OCI-LY1 (cell line): ENCODE results near the gene SCAMP5.

Source experiments
- H2AFZ ChIP-seq: fragments of 200-600 bp; sonication (generic), shearing (Covaris generic); 2 replicates; pipeline ENCODE4 v1.6.0; 2014; ENCODE audit warnings: antibody characterized with exemption, mild to moderate bottlenecking, low read length
- H3F3A ChIP-seq: fragments of 200-600 bp; sonication (generic), shearing (Covaris generic); 2 replicates; pipeline ENCODE4 v1.6.0; 2014; ENCODE audit warnings: mild to moderate bottlenecking, antibody characterized with exemption, low read length, moderate library complexity; ENCODE audit not compliant: insufficient read depth
- H3K27ac ChIP-seq: fragments of 200-600 bp; sonication (generic); 2 replicates; pipeline ENCODE4 v1.5.1; 2014; ENCODE audit warnings: low read length, mixed run types, mild to moderate bottlenecking, low read depth; ENCODE audit not compliant: poor library complexity, severe bottlenecking
- H3K27me3 ChIP-seq: fragments of 200-600 bp; sonication (generic); 2 replicates; pipeline ENCODE4 v1.6.0; 2014; ENCODE audit warnings: antibody characterized with exemption, mild to moderate bottlenecking, low read length, moderate library complexity; ENCODE audit not compliant: insufficient read depth
- H3K36me3 ChIP-seq: fragments of 200-600 bp; sonication (generic); 2 replicates; pipeline ENCODE4 v1.6.1; 2014; ENCODE audit warnings: mild to moderate bottlenecking, antibody characterized with exemption, low read length, moderate library complexity, mixed read lengths; ENCODE audit not compliant: insufficient read depth
- H3K4me1 ChIP-seq: fragments of 200-600 bp; sonication (generic); 2 replicates; pipeline ENCODE4 v1.5.1; 2014; ENCODE audit warnings: mild to moderate bottlenecking, low read length, moderate library complexity; ENCODE audit not compliant: insufficient read depth, severe bottlenecking
- H3K4me2 ChIP-seq: fragments of 200-600 bp; sonication (generic), shearing (Covaris generic); 2 replicates; pipeline ENCODE4 v1.6.1; 2014; ENCODE audit warnings: low read length
- H3K4me3 ChIP-seq: fragments of 200-600 bp; sonication (generic); 2 replicates; pipeline ENCODE4 v1.5.1; 2014; ENCODE audit warnings: low read length, low read depth, mild to moderate bottlenecking, mixed read lengths; ENCODE audit not compliant: poor library complexity, severe bottlenecking
- H3K79me2 ChIP-seq: fragments of 200-600 bp; shearing (Covaris generic); 2 replicates; pipeline ENCODE4 v1.6.1; 2016; ENCODE audit warnings: mixed run types, low read length, mixed read lengths; ENCODE audit not compliant: insufficient read depth
- H3K9ac ChIP-seq: fragments of 200-600 bp; sonication (generic), shearing (Covaris generic); 2 replicates; pipeline ENCODE4 v1.6.1; 2014; ENCODE audit warnings: mild to moderate bottlenecking, low read length, mixed read lengths
- H3K9me2 ChIP-seq: fragments of 200-600 bp; sonication (generic), shearing (Covaris generic); 2 replicates; pipeline ENCODE4 v1.6.1; 2014; ENCODE audit warnings: low read depth, mild to moderate bottlenecking, low read length, mixed read lengths
- H3K9me3 ChIP-seq: fragments of 200-600 bp; shearing (Covaris generic); 2 replicates; pipeline ENCODE4 v1.6.1; 2014; ENCODE audit warnings: low read length, mixed read lengths
- H4K20me1 ChIP-seq: fragments of 200-600 bp; sonication (generic), shearing (Covaris generic); 2 replicates; pipeline ENCODE4 v1.6.0; 2016; ENCODE audit warnings: mild to moderate bottlenecking, low read length; ENCODE audit not compliant: insufficient read depth
- EZH2 ChIP-seq: fragments of 200-600 bp; sonication (generic), shearing (Covaris generic); IDR thresholded peaks from 2 replicates; pipeline ENCODE4 v1.8.0; 2017; ENCODE audit warnings: borderline replicate concordance, mixed run types, mild to moderate bottlenecking, antibody characterized with exemption, low read length, moderate library complexity, mixed read lengths
- TF ChIP-seq, protein P1 (sequence below): fragments of 200-600 bp; sonication (generic), shearing (Covaris generic); IDR thresholded peaks from 2 replicates; pipeline ENCODE4 v1.5.1; 2017; ENCODE audit warnings: mild to moderate bottlenecking, antibody characterized with exemption, low read length, moderate library complexity, mixed read lengths

SCAMP5 gene

DNA sequence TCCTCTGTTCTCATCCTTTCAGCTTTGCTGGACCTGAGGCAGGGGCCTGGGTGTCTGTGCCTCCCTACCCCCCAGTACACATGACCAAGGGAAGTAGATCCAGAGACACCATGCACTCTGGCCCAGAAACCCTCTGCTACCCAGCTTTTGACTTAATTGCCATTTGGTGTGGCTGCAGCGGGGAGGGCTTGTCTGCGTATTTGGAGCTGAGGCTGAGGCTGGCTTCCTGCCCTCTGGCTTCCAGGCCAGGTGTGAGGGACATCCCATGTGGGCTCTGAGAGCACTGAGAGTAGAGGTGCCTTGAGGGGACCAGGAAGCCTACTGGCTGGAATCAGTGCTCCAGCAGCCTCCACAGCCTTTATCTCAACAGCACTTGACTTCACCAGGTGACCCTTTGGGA, 54.9 kb downstream of the SCAMP5 start:
- Histone ChIP-seq H3K4me1 (peaks cover 15% of the 10 kb centered on the region), H3K27ac (no peak overlapping the region), H4K20me1 (no peaks in the 10 kb centered on the region)

GRCh38 chr15:75051191-75051608, 55.8 kb downstream of the SCAMP5 start:
- H3K4me3 ChIP-seq = no peak overlapping the region
- no peaks in the 10 kb centered on the region for H3F3A ChIP-seq
- H2AFZ ChIP-seq = no peak overlapping the region
- H3K9me3 ChIP-seq = no peaks in the 10 kb centered on the region
- H3K9me2 ChIP-seq = no peaks in the 10 kb centered on the region
- H3K27ac ChIP-seq = no peak overlapping the region
- peaks cover 34% of the 10 kb centered on the region for H3K36me3 ChIP-seq
- H3K4me1 ChIP-seq = peaks cover 13% of the 10 kb centered on the region
- no peaks in the 10 kb centered on the region for H3K79me2 ChIP-seq
- no peak overlapping the region for H3K4me2 ChIP-seq
- TF ChIP-seq, protein P1, sequence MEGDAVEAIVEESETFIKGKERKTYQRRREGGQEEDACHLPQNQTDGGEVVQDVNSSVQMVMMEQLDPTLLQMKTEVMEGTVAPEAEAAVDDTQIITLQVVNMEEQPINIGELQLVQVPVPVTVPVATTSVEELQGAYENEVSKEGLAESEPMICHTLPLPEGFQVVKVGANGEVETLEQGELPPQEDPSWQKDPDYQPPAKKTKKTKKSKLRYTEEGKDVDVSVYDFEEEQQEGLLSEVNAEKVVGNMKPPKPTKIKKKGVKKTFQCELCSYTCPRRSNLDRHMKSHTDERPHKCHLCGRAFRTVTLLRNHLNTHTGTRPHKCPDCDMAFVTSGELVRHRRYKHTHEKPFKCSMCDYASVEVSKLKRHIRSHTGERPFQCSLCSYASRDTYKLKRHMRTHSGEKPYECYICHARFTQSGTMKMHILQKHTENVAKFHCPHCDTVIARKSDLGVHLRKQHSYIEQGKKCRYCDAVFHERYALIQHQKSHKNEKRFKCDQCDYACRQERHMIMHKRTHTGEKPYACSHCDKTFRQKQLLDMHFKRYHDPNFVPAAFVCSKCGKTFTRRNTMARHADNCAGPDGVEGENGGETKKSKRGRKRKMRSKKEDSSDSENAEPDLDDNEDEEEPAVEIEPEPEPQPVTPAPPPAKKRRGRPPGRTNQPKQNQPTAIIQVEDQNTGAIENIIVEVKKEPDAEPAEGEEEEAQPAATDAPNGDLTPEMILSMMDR = no peak
- TF ChIP-seq EZH2 = no peak
- H3K27me3 ChIP-seq = no peaks in the 10 kb centered on the region
- no peak overlapping the region for H3K9ac ChIP-seq
- no peaks in the 10 kb centered on the region for H4K20me1 ChIP-seq

More for the DNA sequence above, 54.9 kb downstream of the SCAMP5 start:
- no peak overlapping the region for H2AFZ ChIP-seq
- no peaks in the 10 kb centered on the region for H3K9me3 ChIP-seq
- no peaks in the 10 kb centered on the region for H3K27me3 ChIP-seq
- H3K36me3 ChIP-seq = peaks cover 38% of the 10 kb centered on the region
- no peaks in the 10 kb centered on the region for H3K9me2 ChIP-seq
- no peaks in the 10 kb centered on the region for H3F3A ChIP-seq
- no peaks in the 10 kb centered on the region for H3K79me2 ChIP-seq
- H3K4me3 ChIP-seq = no peak overlapping the region
- H3K4me2 ChIP-seq = no peak overlapping the region
- no peak for TF ChIP-seq EZH2
- TF ChIP-seq, protein P1 = no peak
- H3K9ac ChIP-seq = no peak overlapping the region

GRCh38 chr15:75051711-75052110, 56.3 kb downstream of the SCAMP5 start:
- H3K27ac ChIP-seq = no peak overlapping the region
- H2AFZ ChIP-seq = no peak overlapping the region
- H4K20me1 ChIP-seq = no peaks in the 10 kb centered on the region
- H3F3A ChIP-seq = no peaks in the 10 kb centered on the region
- H3K4me2 ChIP-seq = no peak overlapping the region
- peaks cover 8% of the 10 kb centered on the region for H3K4me1 ChIP-seq
- no peak overlapping the region for H3K9ac ChIP-seq
- H3K9me2 ChIP-seq = no peaks in the 10 kb centered on the region
- no peaks in the 10 kb centered on the region for H3K9me3 ChIP-seq
- no peaks in the 10 kb centered on the region for H3K27me3 ChIP-seq
- no peaks in the 10 kb centered on the region for H3K79me2 ChIP-seq
- TF ChIP-seq, protein P1 = no peak
- no peak for TF ChIP-seq EZH2
- H3K36me3 ChIP-seq = peaks cover 29% of the 10 kb centered on the region
- no peak overlapping the region for H3K4me3 ChIP-seq
